Lung (tissue), 16 donors: ENCODE data around the gene HDX. TPM values are rescaled to one million over a fixed set of nuclear protein-coding genes. Genes with fewer than 3 reads are reported as not detected.
A peak's percentile ranks its signal among the peaks of the same experiment; 100 is the strongest.
"Not testable (repeated sequence)": the region's sequence is repeated elsewhere in the genome, so short reads cannot be mapped to it uniquely, and the experiment has no call there.

Experiments used
- ATAC-seq: fragments of 200-7000 bp; cut with Tn5 transposase; one replicate; pipeline ENCODE4 v1.9.1; 2020; ENCODE audit warnings: moderate number of reproducible peaks; ENCODE audit not compliant: insufficient read depth, low FRiP score
- DNase-seq, 3 donors: peaks; one replicate each; pipeline ENCODE4 v3.0.0-alpha.2; 2013 to 2017
- H3K27ac ChIP-seq, 2 donors: one replicate each; pipeline ENCODE4 v1.5.1; 2013; ENCODE audit warnings: mild to moderate bottlenecking in 2 of 2, moderate library complexity in 2 of 2, control low read depth in 1 of 2, inconsistent platforms in 1 of 2, low read depth in 1 of 2, low read length in 1 of 2
- H3K27me3 ChIP-seq, 3 donors: one replicate each; pipeline ENCODE4 v1.5.1; 2013; ENCODE audit warnings: low read length in 2 of 3; ENCODE audit not compliant: control insufficient read depth in 3 of 3, insufficient read depth in 3 of 3
- H3K36me3 ChIP-seq, 4 donors: one replicate each; pipeline ENCODE4 v1.5.1; 2013; ENCODE audit warnings: low read length in 4 of 4, mild to moderate bottlenecking in 1 of 4, moderate library complexity in 1 of 4; ENCODE audit not compliant: control insufficient read depth in 4 of 4, insufficient read depth in 4 of 4
- H3K4me1 ChIP-seq, 5 donors: one replicate each; pipeline ENCODE4 v1.5.1; 2013; ENCODE audit warnings: low read length in 5 of 5, mild to moderate bottlenecking in 2 of 5, moderate library complexity in 1 of 5; ENCODE audit not compliant: control insufficient read depth in 5 of 5, insufficient read depth in 5 of 5
- H3K4me3 ChIP-seq: one replicate; pipeline ENCODE4 v1.5.1; 2013; ENCODE audit warnings: mild to moderate bottlenecking, control low read depth, moderate library complexity
- H3K9ac ChIP-seq, 2 donors: one replicate each; pipeline ENCODE4 v1.5.1; 2013; ENCODE audit warnings: low read length in 2 of 2, control low read depth in 1 of 2; ENCODE audit not compliant: insufficient read depth in 1 of 2
- H3K9me3 ChIP-seq, 4 donors: one replicate each; pipeline ENCODE4 v1.5.1; 2013; ENCODE audit warnings: low read length in 3 of 4, mild to moderate bottlenecking in 1 of 4, moderate library complexity in 1 of 4; ENCODE audit not compliant: control insufficient read depth in 4 of 4, insufficient read depth in 3 of 4
- CTCF ChIP-seq: IDR thresholded peaks from 2 replicates; pipeline ENCODE4 v1.5.1; 2012; ENCODE audit warnings: mild to moderate bottlenecking; ENCODE audit errors: control extremely low read depth, extremely low read depth
- WGBS, 2 donors: extraction: QIAGEN DNeasy Blood & Tissue Kit; methylation state at CpG; one replicate each; pipeline ENCODE4 v1.1.7; 2013; 5-methylcytosine and 5-hydroxymethylcytosine counted together
- long read RNA-seq, 5 donors: transcript quantifications; one replicate each; lab custom pipeline, GENCODE V29; 2026
- polyA plus RNA-seq, 2 donors: library from polyadenylated mRNA; stranded (reverse); fragments of 200-250 nt; gene quantifications; one replicate each; pipeline ENCODE4 v1.2.1, GENCODE V29; 2013
- total RNA-seq, 2 donors: library from RNA; depleted of rRNA in 1 of 2; stranded (reverse); fragments of >200 nt in 1 of 2; gene quantifications; one replicate each; pipeline ENCODE4 v1.2.1, GENCODE V29; 2014 to 2021
- donor health status: control.
- donor health status: control.
- donor health status: Bipolar disorder and iron deficiency.
- donor health status: healthy.
- donor health status: DM: yes; HTN: yes; CAD: no.

Gene HDX
- total RNA-seq (10 to 100 TPM in 1 of 2 donors, 1 to 10 TPM in 1; 3.8 to 11.2 TPM), polyA plus RNA-seq (1 to 10 TPM in 1 of 2 donors, under 1 TPM in 1; 0.43 to 1.1 TPM)
- long read RNA-seq, donor 1, full-length matches to known transcripts: 3 of 3 reads
- long read RNA-seq, donor 1, partial matches to known transcripts: 0 of 3 reads
- long read RNA-seq, donor 1, other reads (novel, unspliced or antisense): 0 of 3 reads
- long read RNA-seq, donor 2: 0 reads
- long read RNA-seq, donor 3: 0 reads
- long read RNA-seq, donor 4, partial matches to known transcripts: 0 of 1 reads
- long read RNA-seq, donor 4, other reads (novel, unspliced or antisense): 0 of 1 reads
- long read RNA-seq, donor 5, partial matches to known transcripts: 0 of 1 reads
- long read RNA-seq, donor 5, other reads (novel, unspliced or antisense): 0 of 1 reads

GRCh38 chrX:84501798-84502628, at the start of gene HDX:
Gene HDX, minus strand, starts transcription at chrX:84502453. Its CDS starts 27,056 bp downstream, at chrX:84475397.
- Histone ChIP-seq H3K27me3 (no peaks in the 10 kb centered on the region), H3K9ac (peak within 1 kb of the TSS; percentile 83 to 90), H3K9me3 (peaks cover 0 to 3% (median 0%) of the 10 kb centered on the region in 4 donors), H3K4me3 (peak within 1 kb of the TSS; percentile 52), H3K36me3 (no peaks in the 10 kb centered on the region), H3K4me1 (peaks cover 0 to 4% (median 0%) of the 10 kb centered on the region in 5 donors), H3K27ac (peak within 1 kb of the TSS in 1 of 2 donors; percentile 92)
- TF ChIP-seq CTCF: no peak
- ATAC-seq: peak; percentile 92
- WGBS, 2 donors: 1 to 27% methylated on average over 30 to 38 of the region's 38 CpGs
- peak; percentile 91 to 94 (median 93) for DNase-seq

- ATAC-seq, H3K4me1 ChIP-seq: not testable (repeated sequence)
Measured at GRCh38 chrX:84541315-84541714, 39.1 kb upstream of the HDX start.

GRCh38 chrX:84537627-84538026, 35.4 kb upstream of the HDX start:
- not testable (repeated sequence) for H3K9me3 ChIP-seq, H3K27ac ChIP-seq, H3K27me3 ChIP-seq, DNase-seq, H3K4me1 ChIP-seq, H3K9ac ChIP-seq, ATAC-seq, H3K36me3 ChIP-seq, H3K4me3 ChIP-seq
- 84 to 96% methylated on average over 6 of the region's 7 CpGs for WGBS, 2 donors

More at GRCh38 chrX:84541315-84541714, 39.1 kb upstream of the HDX start:
- not testable (repeated sequence) for H3K9ac ChIP-seq, H3K27me3 ChIP-seq, H3K4me3 ChIP-seq, H3K27ac ChIP-seq, DNase-seq, H3K36me3 ChIP-seq, H3K9me3 ChIP-seq
- 87 to 95% methylated on average over 2 of the region's 2 CpGs for WGBS, 2 donors

GRCh38 chrX:84488426-84488825, 13.8 kb downstream of the HDX start:
- no peak for TF ChIP-seq CTCF
- H3K4me3 ChIP-seq: no peak overlapping the region
- H3K36me3 ChIP-seq: peaks cover 0 to 3% (median 0%) of the 10 kb centered on the region in 4 donors
- no peak overlapping the region for H3K27ac ChIP-seq
- no peaks in the 10 kb centered on the region for H3K9me3 ChIP-seq
- DNase-seq: no peak
- no peaks in the 10 kb centered on the region for H3K27me3 ChIP-seq
- H3K9ac ChIP-seq: no peak overlapping the region
- no peaks in the 10 kb centered on the region for H3K4me1 ChIP-seq
- ATAC-seq: no peak
